Trophoblast cell (in vitro differentiated cells and primary cell): Measurements from ENCODE around the gene SPRY1.

Experiments used
- DNase-seq, 2 donors: peaks; one replicate each; pipeline ENCODE4 v3.0.0-alpha.2; 2016
- H2AFZ ChIP-seq: 2 replicates; pipeline ENCODE4 v1.6.1; 2013; ENCODE audit warnings: low read length, moderate library complexity, mild to moderate bottlenecking; ENCODE audit not compliant: insufficient read depth, poor library complexity
- H2AK5ac ChIP-seq: 2 replicates; pipeline ENCODE4 v1.6.1; 2013; ENCODE audit warnings: mild to moderate bottlenecking, low read length
- H2BK120ac ChIP-seq: 2 replicates; pipeline ENCODE4 v1.6.1; 2013; ENCODE audit warnings: low read length, mild to moderate bottlenecking, moderate library complexity; ENCODE audit not compliant: insufficient read depth, poor library complexity
- H2BK12ac ChIP-seq: 2 replicates; pipeline ENCODE4 v1.6.1; 2013; ENCODE audit warnings: mild to moderate bottlenecking, low read length, moderate library complexity
- H2BK5ac ChIP-seq: 2 replicates; pipeline ENCODE4 v1.6.1; 2013; ENCODE audit warnings: low read length, low read depth, moderate library complexity, mild to moderate bottlenecking; ENCODE audit not compliant: poor library complexity
- H3K14ac ChIP-seq: 2 replicates; pipeline ENCODE4 v1.6.1; 2013; ENCODE audit warnings: mild to moderate bottlenecking, low read length
- H3K18ac ChIP-seq: 2 replicates; pipeline ENCODE4 v1.6.1; 2013; ENCODE audit warnings: mild to moderate bottlenecking, low read length
- H3K23ac ChIP-seq: 2 replicates; pipeline ENCODE4 v1.6.1; 2013; ENCODE audit warnings: low read length
- H3K27ac ChIP-seq: 2 replicates; pipeline ENCODE4 v1.5.1; 2013; ENCODE audit warnings: low read depth, mild to moderate bottlenecking, inconsistent platforms, low read length, moderate library complexity
- H3K27me3 ChIP-seq: 2 replicates; pipeline ENCODE4 v1.6.1; 2013; ENCODE audit warnings: inconsistent platforms, mild to moderate bottlenecking, low read length, moderate library complexity; ENCODE audit not compliant: insufficient read depth
- H3K36me3 ChIP-seq, 2 experiments: 1 replicate in 1 of 2; 2 replicates in 1 of 2; pipeline ENCODE4 v1.6.1; 2013; ENCODE audit warnings: low read length in 2 of 2, mild to moderate bottlenecking in 2 of 2, moderate library complexity in 1 of 2; ENCODE audit not compliant: insufficient read depth in 2 of 2, control insufficient read depth in 1 of 2
- H3K4ac ChIP-seq: 2 replicates; pipeline ENCODE4 v1.6.1; 2013; ENCODE audit warnings: low read depth, mild to moderate bottlenecking, low read length, moderate library complexity
- H3K4me1 ChIP-seq, 2 experiments: 1 replicate in 1 of 2; 2 replicates in 1 of 2; pipeline ENCODE4 v1.6.1; 2013; ENCODE audit warnings: low read length in 2 of 2, mild to moderate bottlenecking in 2 of 2, moderate library complexity in 1 of 2; ENCODE audit not compliant: insufficient read depth in 2 of 2, control insufficient read depth in 1 of 2
- H3K4me2 ChIP-seq: 2 replicates; pipeline ENCODE4 v1.6.1; 2013; ENCODE audit warnings: inconsistent platforms, mild to moderate bottlenecking, low read length, moderate library complexity
- H3K4me3 ChIP-seq: 2 replicates; pipeline ENCODE4 v1.5.1; 2013; ENCODE audit warnings: mild to moderate bottlenecking, low read depth, low read length, inconsistent platforms
- H3K79me1 ChIP-seq: one replicate; pipeline ENCODE4 v1.6.1; 2013; ENCODE audit warnings: low read length
- H3K79me2 ChIP-seq: 2 replicates; pipeline ENCODE4 v1.6.1; 2013; ENCODE audit warnings: low read length, mild to moderate bottlenecking; ENCODE audit not compliant: control insufficient read depth, insufficient read depth, poor library complexity
- H3K9ac ChIP-seq: 2 replicates; pipeline ENCODE4 v1.6.1; 2013; ENCODE audit warnings: mild to moderate bottlenecking, low read length
- H3K9me3 ChIP-seq: 2 replicates; pipeline ENCODE4 v1.6.1; 2013; ENCODE audit warnings: low read depth, mild to moderate bottlenecking, control low read depth, inconsistent platforms, low read length; ENCODE audit not compliant: insufficient read depth
- H4K12ac ChIP-seq: 2 replicates; pipeline ENCODE4 v1.6.1; 2013; ENCODE audit warnings: low read depth, mild to moderate bottlenecking, low read length, moderate library complexity
- H4K8ac ChIP-seq: 2 replicates; pipeline ENCODE4 v1.6.1; 2013; ENCODE audit warnings: low read depth, mild to moderate bottlenecking, low read length, moderate library complexity
- H4K91ac ChIP-seq: one replicate; pipeline ENCODE4 v1.6.1; 2013; ENCODE audit warnings: low read depth, mild to moderate bottlenecking, low read length, moderate library complexity
- WGBS: extraction: QIAGEN DNeasy Blood & Tissue Kit; methylation state at CpG from one replicate; pipeline ENCODE4 v1.1.7; 2013; ENCODE audit warnings: missing lambda C conversion rate; ENCODE audit not compliant: insufficient read length, insufficient coverage; ENCODE audit errors: extremely low coverage; 5-methylcytosine and 5-hydroxymethylcytosine counted together

Gene SPRY1

GRCh38 chr4:123435246-123436113 is 38.9 kb downstream of the SPRY1 start:
- H3K79me1 ChIP-seq: no peaks in the 10 kb centered on the region
- H2BK12ac ChIP-seq: no peak overlapping the region
- no peak overlapping the region for H3K23ac ChIP-seq
- no peak overlapping the region for H2BK120ac ChIP-seq
- no peak overlapping the region for H3K4me3 ChIP-seq
- no peak overlapping the region for H3K18ac ChIP-seq
- H2AFZ ChIP-seq: no peak overlapping the region
- no peaks in the 10 kb centered on the region for H3K79me2 ChIP-seq
- WGBS: no CpG with 5 or more reads among the region's 43 CpGs
- H4K8ac ChIP-seq: no peak overlapping the region
- peaks cover 15% of the 10 kb centered on the region for H3K9me3 ChIP-seq
- H3K27me3 ChIP-seq: no peaks in the 10 kb centered on the region
- DNase-seq: no peak
- no peak overlapping the region for H3K27ac ChIP-seq
- H3K9ac ChIP-seq: no peak overlapping the region
- no peak overlapping the region for H4K91ac ChIP-seq
- no peak overlapping the region for H2AK5ac ChIP-seq
- no peak overlapping the region for H3K4ac ChIP-seq
- no peaks in the 10 kb centered on the region for H3K36me3 ChIP-seq
- H3K14ac ChIP-seq: no peak overlapping the region
- no peak overlapping the region for H2BK5ac ChIP-seq
- H3K4me1 ChIP-seq: no peaks in the 10 kb centered on the region
- H4K12ac ChIP-seq: no peak overlapping the region
- no peak overlapping the region for H3K4me2 ChIP-seq

DNA sequence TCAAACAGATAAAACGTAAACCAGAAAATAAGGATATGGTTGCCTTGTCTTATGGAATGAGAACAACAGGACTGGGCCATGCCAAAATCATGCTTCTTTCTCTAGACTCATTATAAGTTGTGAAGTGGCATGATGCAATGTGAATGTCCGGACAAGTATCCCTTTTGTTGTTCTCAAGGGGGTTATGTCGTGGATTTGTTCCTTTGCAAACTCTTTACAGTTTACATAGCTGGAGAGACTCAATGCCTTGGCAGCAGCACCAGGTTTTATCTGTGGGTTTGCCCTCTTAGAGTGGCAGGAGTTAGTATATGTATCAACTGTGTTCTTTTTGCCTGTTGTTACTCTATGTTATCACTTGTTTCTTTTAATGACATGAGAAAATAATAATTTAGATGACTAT is 41.4 kb downstream of the SPRY1 start:
- H2BK120ac ChIP-seq: no peak overlapping the region
- H3K4ac ChIP-seq: no peak overlapping the region
- H3K9ac ChIP-seq: no peak overlapping the region
- H3K27me3 ChIP-seq: no peaks in the 10 kb centered on the region
- H3K4me3 ChIP-seq: no peak overlapping the region
- no peak overlapping the region for H2AFZ ChIP-seq
- H4K91ac ChIP-seq: no peak overlapping the region
- no peak overlapping the region for H2BK5ac ChIP-seq
- H3K18ac ChIP-seq: no peak overlapping the region
- no peak overlapping the region for H4K8ac ChIP-seq
- H3K79me1 ChIP-seq: no peaks in the 10 kb centered on the region
- no peak overlapping the region for H3K14ac ChIP-seq
- no CpG with 5 or more reads among the region's 3 CpGs for WGBS
- no peak overlapping the region for H2BK12ac ChIP-seq
- H3K23ac ChIP-seq: no peak overlapping the region
- H3K36me3 ChIP-seq: no peaks in the 10 kb centered on the region
- no peak overlapping the region for H3K4me2 ChIP-seq
- H4K12ac ChIP-seq: no peak overlapping the region
- no peak overlapping the region for H2AK5ac ChIP-seq
- H3K9me3 ChIP-seq: peaks cover 15% of the 10 kb centered on the region
- no peaks in the 10 kb centered on the region for H3K79me2 ChIP-seq
- H3K27ac ChIP-seq: no peak overlapping the region
- H3K4me1 ChIP-seq: no peaks in the 10 kb centered on the region
- no peak for DNase-seq

DNA sequence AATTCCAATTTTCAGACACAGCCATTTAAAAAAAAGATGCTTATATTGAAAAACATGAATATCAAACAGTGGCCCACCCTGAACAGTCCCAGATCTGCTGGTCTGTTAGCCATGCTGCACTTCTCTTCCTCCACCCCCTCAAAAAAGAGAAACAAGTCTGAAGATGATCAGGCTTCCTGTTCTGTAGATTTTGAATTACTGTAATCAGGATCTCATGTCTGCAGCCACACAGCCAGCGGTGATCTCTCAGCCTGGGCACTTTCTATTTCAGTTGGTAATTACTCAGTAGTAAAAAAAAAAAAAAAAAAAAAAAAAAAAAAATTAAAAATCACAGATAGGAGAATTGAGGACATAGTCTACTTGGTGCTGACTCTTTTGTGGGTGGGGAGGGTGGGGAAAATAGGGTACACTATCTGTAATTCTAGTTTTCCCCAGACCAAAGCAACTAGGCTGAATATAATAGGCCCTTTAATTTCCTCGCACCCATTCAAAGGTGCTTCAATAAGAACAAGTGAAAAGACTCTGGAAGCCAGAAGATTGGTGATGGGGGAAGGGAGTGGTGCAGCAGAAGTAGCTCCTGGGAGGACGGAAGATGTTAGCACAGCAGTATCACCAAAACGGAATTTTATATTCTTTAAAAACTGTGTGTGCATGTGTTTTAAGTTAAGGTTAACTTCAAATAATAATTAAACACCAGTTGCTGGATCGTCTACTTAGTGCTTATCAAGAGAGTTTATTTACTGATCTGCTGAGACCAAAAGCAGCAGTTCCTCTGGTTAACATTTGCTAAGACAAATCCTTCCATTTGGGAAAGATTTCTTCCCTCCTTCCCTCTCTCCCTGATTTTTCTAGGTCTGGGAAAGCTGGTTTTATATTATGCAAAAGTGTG is 47.0 kb downstream of the SPRY1 start:
- Histone ChIP-seq H3K9ac (no peak overlapping the region), H3K27me3 (no peaks in the 10 kb centered on the region), H2BK12ac (no peak overlapping the region), H3K9me3 (no peaks in the 10 kb centered on the region), H3K23ac (no peak overlapping the region), H3K4me2 (peak overlapping the region; percentile 41), H3K79me2 (no peaks in the 10 kb centered on the region), H3K4ac (no peak overlapping the region), H4K12ac (no peak overlapping the region), H2AFZ (no peak overlapping the region), H2BK5ac (no peak overlapping the region), H3K36me3 (no peaks in the 10 kb centered on the region), H3K27ac (no peak overlapping the region), H4K8ac (no peak overlapping the region), H4K91ac (no peak overlapping the region), H3K14ac (no peak overlapping the region), H3K79me1 (no peaks in the 10 kb centered on the region), H3K4me1 (peaks cover 2 to 5% of the 10 kb centered on the region in 2 experiments), H3K4me3 (no peak overlapping the region), H2BK120ac (no peak overlapping the region), H3K18ac (no peak overlapping the region), H2AK5ac (no peak overlapping the region)
- no peak for DNase-seq
- WGBS: no CpG with 5 or more reads among the region's 5 CpGs

GRCh38 chr4:123444290-123444731 is 47.7 kb downstream of the SPRY1 start:
- Histone ChIP-seq H2AK5ac (no peak overlapping the region), H3K14ac (no peak overlapping the region), H3K36me3 (no peaks in the 10 kb centered on the region), H2BK5ac (peak overlapping the region; percentile 31), H2BK12ac (no peak overlapping the region), H3K23ac (no peak overlapping the region), H3K79me2 (no peaks in the 10 kb centered on the region), H4K91ac (no peak overlapping the region), H3K4me2 (peak overlapping the region; percentile 41), H2AFZ (peak overlapping the region; percentile 71), H3K4me3 (no peak overlapping the region), H4K8ac (no peak overlapping the region), H3K18ac (no peak overlapping the region), H3K79me1 (no peaks in the 10 kb centered on the region), H3K4ac (no peak overlapping the region), H4K12ac (no peak overlapping the region), H3K9me3 (no peaks in the 10 kb centered on the region), H2BK120ac (peak overlapping the region; percentile 3), H3K4me1 (peaks cover 2 to 5% of the 10 kb centered on the region in 2 experiments), H3K9ac (no peak overlapping the region), H3K27ac (no peak overlapping the region), H3K27me3 (no peaks in the 10 kb centered on the region)
- DNase-seq: no peak
- no CpG with 5 or more reads among the region's 10 CpGs for whole genome bisulfite sequencing
